GM12864 (cell line): ENCODE data around the gene EPHA3.
A peak's percentile ranks its signal among the peaks of the same experiment; 100 is the strongest.

Source experiments
- DNase-seq: peaks from one replicate; pipeline ENCODE4 v3.0.0-alpha.2; 2011; ENCODE audit warnings: low read depth
- H3K4me3 ChIP-seq: 2 replicates; pipeline ENCODE4 v1.5.1; 2011; ENCODE audit warnings: mild to moderate bottlenecking, low read depth, low read length, control low read depth
- TF ChIP-seq, protein P1 (sequence below): IDR thresholded peaks from 2 replicates; pipeline ENCODE4 v1.5.1; 2011; ENCODE audit warnings: low read depth, mild to moderate bottlenecking, moderate library complexity, low read length, control low read depth, inconsistent platforms; ENCODE audit errors: missing control alignments

The EPHA3 gene

DNA sequence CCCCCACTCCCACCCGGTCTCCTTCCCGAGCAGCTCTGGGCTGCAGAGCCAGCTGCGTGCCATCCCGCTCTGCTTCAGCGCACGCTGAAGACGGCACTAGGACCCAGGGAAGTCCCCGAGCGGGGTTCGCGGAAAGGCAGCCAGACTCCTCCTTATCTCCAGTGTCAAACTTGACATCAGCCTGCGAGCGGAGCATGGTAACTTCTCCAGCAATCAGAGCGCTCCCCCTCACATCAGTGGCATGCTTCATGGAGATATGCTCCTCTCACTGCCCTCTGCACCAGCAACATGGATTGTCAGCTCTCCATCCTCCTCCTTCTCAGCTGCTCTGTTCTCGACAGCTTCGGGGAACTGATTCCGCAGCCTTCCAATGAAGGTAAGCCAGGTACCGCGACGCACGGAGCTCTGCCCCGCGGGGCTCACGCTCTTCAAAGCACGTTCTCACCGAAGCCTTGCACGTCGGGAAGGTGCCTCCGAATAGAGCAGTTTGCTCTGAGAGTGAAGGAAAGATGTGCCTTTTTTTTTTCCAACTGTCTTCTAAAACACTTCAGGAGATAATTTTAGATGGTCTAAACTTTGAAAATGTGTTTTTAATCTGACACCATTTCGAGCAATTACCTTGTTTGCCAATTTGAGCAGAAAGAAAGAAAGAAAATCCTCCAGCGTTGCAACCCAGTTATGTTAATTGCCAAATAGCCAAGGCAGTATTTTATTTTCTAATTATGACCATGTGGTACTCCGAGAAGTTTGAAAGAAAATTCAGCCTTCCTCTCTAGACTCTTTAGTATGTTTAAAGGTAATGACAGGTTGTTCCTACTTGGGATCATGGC, at the start of gene EPHA3:
EPHA3 (plus strand) TSS at position 161 of the 830 bp plus-strand sequence; CDS start at position 289, 128 bp downstream.
- DNase-seq: no peak
- peak within 1 kb of the TSS; percentile 11 for H3K4me3 ChIP-seq
- TF ChIP-seq, protein P1, sequence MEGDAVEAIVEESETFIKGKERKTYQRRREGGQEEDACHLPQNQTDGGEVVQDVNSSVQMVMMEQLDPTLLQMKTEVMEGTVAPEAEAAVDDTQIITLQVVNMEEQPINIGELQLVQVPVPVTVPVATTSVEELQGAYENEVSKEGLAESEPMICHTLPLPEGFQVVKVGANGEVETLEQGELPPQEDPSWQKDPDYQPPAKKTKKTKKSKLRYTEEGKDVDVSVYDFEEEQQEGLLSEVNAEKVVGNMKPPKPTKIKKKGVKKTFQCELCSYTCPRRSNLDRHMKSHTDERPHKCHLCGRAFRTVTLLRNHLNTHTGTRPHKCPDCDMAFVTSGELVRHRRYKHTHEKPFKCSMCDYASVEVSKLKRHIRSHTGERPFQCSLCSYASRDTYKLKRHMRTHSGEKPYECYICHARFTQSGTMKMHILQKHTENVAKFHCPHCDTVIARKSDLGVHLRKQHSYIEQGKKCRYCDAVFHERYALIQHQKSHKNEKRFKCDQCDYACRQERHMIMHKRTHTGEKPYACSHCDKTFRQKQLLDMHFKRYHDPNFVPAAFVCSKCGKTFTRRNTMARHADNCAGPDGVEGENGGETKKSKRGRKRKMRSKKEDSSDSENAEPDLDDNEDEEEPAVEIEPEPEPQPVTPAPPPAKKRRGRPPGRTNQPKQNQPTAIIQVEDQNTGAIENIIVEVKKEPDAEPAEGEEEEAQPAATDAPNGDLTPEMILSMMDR: no peak

- TF ChIP-seq, protein P1: no peak
- no peak overlapping the region for H3K4me3 ChIP-seq
- DNase-seq: no peak
Measured at GRCh38 chr3:89058371-89058770, 49.0 kb upstream of the EPHA3 start.

DNA sequence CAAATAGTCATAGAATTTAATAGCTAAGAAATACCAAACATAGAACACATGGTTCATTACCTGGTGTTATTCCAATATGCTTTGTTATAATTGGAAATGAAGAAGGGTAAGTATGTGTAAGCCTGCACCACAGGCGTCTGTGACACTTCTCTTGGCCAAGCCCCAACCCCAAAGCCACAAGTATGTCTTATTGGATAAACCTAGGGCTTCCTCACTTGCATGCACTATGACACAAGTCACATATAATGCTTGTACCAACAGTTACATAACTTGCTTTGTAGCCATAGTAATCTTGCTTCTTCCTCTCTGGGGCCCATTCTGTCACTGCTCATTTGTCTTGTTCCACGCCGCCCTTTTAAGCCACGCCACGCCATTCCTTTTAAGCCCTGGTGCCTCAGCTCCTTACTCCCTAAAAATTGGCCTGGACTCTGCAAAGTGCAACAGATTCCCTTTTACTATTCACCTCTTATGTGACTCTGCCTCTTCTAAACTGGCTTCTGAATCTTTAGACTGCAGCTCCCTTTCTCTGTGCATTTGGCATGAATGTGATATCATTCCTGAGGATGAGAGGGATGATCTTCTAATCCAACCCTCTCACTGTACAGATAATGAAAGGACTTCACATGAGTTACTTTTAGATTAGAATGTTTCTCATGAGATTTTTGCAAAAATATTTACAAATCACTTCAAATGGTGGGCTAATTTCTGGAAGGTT, 48.1 kb upstream of the EPHA3 start:
- DNase-seq: no peak
- TF ChIP-seq, protein P1: no peak
- no peak overlapping the region for H3K4me3 ChIP-seq

- no peak for DNase-seq
- TF ChIP-seq, protein P1: no peak
- no peak overlapping the region for H3K4me3 ChIP-seq
Measured at GRCh38 chr3:89061259-89061658, 46.2 kb upstream of the EPHA3 start.

DNA sequence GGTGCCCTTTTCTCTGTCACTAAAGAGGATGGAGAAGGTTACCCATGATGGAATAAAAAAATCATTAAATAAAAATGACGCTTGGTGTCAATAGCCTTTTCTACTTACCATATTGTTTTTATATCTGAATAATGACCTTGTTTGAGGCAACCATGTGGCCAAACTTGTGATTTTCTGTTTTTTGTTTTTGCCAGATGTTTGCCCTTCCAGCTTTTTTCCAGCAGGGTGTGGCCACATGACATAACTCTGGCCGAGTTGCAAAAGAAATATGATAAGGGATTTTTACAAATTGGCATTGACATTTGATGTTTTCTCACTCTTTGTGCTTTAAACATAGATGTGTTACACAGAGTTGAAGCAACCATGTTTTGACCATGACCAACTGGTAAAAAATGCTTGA, 39.7 kb upstream of the EPHA3 start:
- no peak for DNase-seq
- TF ChIP-seq, protein P1: no peak
- H3K4me3 ChIP-seq: no peak overlapping the region

- TF ChIP-seq, protein P1: no peak
- no peak for DNase-seq
- no peak overlapping the region for H3K4me3 ChIP-seq
Measured at GRCh38 chr3:89072642-89073041, 34.8 kb upstream of the EPHA3 start.
